Fibroblast of skin of abdomen (primary cell): ENCODE data around the gene DPH1.
A peak's percentile ranks its signal among the peaks of the same experiment; 100 is the strongest.
"Not testable (repeated sequence)": the region's sequence is repeated elsewhere in the genome, so short reads cannot be mapped to it uniquely, and the experiment has no call there.

ENCODE experiments used
- DNase-seq: peaks from one replicate; pipeline ENCODE4 v3.0.0-alpha.2; 2013

The DPH1 gene

GRCh38 chr17:2008332-2009126 is 21.4 kb upstream of the DPH1 start:
- DNase-seq, result no peak

DNA sequence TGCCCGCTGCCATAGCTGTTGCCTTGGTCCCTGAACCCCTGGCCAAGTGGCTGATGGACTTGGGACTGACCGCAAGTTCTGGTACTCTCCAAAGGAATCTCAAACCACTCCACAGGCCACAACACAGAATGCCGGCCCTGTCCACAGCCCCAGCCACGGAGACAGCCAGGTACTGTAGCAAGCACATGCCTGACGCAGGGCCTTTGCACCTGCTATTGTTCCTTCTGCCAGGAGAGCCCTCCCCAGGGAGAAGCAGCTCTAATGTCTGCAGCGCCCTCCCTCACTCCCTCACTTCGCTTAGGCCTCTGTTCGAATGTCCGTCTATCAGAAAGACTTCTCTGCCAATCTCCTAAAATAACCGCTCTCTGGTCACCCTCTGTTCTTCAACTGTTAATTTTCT is 20.2 kb upstream of the DPH1 start:
- DNase-seq, result no peak

- DNase-seq, result peak; percentile 61
Measured at GRCh38 chr17:2011411-2012371, 18.3 kb upstream of the DPH1 start.

DNA sequence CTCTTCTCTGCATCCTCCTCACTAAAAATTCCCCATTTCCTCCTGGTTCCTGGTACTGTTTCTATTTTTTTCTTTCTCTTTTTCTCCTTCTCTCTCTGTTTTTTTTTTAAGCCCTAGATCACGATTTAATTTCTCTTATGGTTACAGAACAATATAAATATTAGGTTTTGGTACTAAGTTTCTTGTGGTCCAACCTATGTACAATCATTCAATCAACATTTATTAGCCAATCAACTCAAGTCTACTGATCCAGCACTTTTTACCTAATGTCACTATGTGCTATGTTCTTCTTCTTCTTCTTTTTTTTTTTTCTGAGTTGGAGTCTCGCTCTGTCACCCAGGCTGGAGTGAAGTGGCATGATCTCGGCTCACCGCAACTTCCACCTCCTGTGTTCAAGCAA is 17.5 kb upstream of the DPH1 start:
- no peak for DNase-seq

GRCh38 chr17:2013220-2013993 is 16.5 kb upstream of the DPH1 start:
- not testable (repeated sequence) for DNase-seq

DNA sequence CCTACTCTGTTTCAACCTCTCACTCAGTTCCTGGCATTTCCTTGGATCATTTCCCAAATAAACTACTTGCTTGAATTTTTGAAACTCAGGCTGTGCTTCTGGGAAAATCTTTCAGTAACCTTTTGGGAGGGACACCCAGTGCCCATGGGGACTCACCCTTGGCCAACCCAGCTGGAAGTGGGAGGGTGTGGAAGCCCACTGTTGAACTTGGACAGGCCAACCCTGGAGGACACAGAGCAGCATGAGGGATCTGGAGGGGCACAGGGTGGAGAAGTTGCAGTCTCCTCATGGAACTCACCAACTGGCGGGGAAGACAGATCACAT is 16.0 kb upstream of the DPH1 start:
- no peak for DNase-seq

- no peak for DNase-seq
Measured at GRCh38 chr17:2015314-2015713, 14.6 kb upstream of the DPH1 start.

GRCh38 chr17:2016494-2016893 is 13.5 kb upstream of the DPH1 start:
- DNase-seq, result no peak

GRCh38 chr17:2017274-2017941 is 12.5 kb upstream of the DPH1 start:
- no peak for DNase-seq

DNA sequence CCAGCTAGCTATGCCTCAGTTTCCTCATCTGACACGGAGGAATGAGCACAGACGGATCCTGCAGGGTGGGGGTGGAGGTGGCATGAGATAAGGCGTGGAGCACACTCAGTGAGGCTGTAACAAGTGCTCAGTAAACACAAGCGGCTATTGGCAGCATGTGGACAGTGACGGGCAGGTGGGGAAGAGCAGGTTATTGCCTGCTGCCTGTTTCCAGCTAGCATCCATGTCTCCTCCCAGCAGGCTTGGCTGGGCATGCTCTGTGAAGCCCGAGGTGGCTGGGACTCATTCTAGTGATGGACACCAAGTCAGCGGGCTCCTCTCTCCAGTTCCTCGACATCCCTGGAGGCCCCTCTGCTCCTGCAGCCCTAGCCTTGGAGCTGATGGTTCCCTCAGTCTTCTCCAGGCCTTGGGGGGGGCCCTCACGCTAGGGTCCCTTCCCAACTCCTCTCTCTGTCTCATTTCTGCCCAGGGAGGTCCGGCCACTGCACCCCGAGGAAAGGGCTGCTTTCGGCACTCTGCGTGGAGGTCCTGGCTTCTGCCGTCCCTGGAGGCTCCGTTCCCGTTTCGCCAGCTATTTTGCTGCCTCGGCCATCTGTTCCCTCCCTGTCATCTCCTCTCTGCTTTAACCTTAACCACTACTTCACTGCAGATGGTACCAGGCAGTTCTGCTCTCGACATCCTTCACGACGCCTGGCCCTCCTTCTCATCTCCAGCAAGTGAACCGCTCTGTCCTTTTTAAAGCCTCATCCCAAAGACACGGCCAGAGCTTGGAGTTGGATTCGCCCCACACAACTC is 11.0 kb upstream of the DPH1 start:
- no peak for DNase-seq

DNA sequence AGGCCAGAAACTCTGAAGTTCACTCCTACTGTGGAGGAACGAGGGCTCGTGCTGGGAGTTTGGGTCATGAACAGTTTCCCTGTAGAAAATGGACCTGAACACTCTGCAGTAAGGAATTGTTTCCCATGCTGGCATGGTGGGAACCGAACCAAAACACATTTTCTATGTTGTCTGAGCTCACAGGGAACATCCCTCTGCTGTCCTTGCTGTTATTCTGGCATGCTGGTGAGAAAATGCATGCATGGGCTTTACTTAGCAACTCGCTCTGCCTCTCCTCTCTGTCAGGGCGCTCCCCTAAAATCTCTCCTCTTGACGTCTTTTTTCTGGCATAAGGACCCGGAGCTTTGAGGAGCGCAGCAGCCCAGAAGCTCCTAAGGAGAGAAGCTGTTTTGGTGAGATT is 10.2 kb upstream of the DPH1 start:
- DNase-seq, result no peak

DNA sequence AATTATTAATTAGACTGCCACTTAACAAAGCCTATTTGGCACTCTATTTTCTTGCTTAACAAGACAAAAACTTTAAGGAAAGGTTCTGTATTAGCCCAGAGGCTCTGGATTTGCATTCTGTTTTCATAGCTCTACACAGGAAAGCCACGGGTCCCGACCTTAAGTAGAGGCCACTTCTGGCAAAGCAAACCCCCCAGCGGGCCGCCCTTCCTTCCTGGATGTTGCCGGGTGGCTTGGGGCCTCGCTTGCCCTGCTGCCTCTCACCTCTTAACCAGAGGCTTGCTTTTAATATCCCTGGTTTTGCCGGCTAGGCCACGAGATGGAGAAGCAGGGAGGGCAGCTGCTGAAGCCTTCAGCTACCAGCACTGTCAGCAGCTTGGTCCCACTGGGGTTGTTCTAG is 9.2 kb upstream of the DPH1 start:
- no peak for DNase-seq

- DNase-seq, result no peak
Measured at GRCh38 chr17:2022647-2023240, 7.2 kb upstream of the DPH1 start.

DNA sequence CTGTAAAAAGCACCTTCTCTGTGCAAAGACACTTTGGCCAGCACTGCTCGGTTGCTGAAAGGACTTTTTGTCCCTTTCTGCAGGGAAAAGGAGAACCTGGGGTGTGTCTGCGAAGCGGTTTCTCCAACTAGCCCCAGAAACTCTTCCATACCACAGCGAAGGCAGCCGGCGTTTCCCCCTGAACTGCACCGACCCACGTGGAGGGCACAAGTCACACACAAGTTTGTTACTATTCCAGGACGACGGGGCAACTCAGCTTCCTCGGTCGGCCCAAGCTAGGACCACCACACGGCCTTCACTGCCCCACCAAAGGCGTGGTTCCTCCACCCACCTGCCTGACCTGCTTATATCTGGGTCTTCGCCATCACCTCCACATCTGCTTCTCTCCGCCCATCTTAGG is 6.7 kb upstream of the DPH1 start:
- no peak for DNase-seq

DNA sequence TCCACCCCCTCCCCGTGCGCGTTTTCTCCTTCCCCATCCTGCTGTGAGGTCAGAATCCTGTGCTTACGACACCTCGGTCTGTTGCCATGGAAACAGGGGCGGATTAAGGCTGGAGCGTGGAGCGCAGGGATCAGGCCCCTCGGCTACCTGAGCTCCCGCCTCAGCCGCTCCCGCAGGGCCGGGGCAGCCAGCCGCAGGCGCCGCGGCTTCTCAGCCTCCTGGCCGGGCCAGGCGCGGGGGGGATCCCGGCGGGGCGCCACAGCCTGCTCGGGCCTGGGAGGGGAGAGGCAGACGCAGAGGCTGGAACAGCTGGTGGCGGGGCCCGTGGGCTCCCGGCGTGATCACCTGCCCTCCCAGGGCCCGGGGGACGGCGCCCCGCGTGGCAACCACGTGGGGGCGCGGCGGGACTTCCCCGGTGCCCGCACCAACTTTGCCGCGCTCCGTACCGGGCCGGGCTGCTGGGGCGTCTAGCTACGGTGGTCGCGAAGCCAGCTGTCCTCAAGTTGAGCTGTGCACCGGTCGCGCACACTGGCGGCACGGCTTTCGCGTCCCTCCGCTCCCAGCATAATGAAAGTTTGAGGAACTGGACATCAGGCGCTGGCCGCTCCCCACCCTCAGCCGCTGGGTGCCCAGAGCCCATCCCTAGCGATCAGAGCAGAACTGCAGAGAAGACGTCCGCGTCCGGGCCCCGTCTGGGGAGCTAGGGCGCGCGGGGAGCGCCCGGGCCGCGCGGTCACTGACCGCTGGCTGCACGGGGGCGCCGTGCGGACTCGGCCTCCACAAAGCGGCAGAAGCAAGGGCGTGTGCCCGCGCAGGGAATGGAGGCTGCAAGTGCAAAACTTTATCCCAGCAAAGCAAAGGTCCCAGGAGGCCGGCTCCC is 6.0 kb upstream of the DPH1 start:
- no peak for DNase-seq

GRCh38 chr17:2024572-2025219 is 5.3 kb upstream of the DPH1 start:
- DNase-seq, result no peak

- DNase-seq, result peak; percentile 58
Measured at GRCh38 chr17:2025220-2025621, 4.7 kb upstream of the DPH1 start, which contains the start of gene RTN4RL1. Gene RTN4RL1 (minus strand): TSS chr17:2025334. CDS start chr17:2024865, 469 bp downstream.

GRCh38 chr17:2025622-2026309 is 4.2 kb upstream of the DPH1 start:
- peak; percentile 58 for DNase-seq
